PFSK-1 (cell line): ENCODE data around the gene OLFML1.

Source experiments
- FOXP2 ChIP-seq: optimal IDR thresholded peaks from 2 replicates; pipeline ENCODE3; 2011; ENCODE audit warnings: borderline replicate concordance, control low read depth, inconsistent platforms; ENCODE audit not compliant: insufficient read depth; ENCODE audit errors: extremely low read length, extremely low read depth
- POLR2AphosphoS5 ChIP-seq: IDR thresholded peaks from 2 replicates; pipeline ENCODE4 v1.6.1; 2012; ENCODE audit warnings: low read depth, mild to moderate bottlenecking, control low read depth, low read length, moderate library complexity
- REST ChIP-seq, 2 experiments: IDR thresholded peaks; 2 replicates each; pipeline versions ENCODE4 v1.6.1 to v1.8.0; 2011 to 2012; ENCODE audit warnings: low read depth in 2 of 2, low read length in 2 of 2, control low read depth in 1 of 2, inconsistent platforms in 1 of 2, mild to moderate bottlenecking in 1 of 2, moderate library complexity in 1 of 2; ENCODE audit not compliant: insufficient read depth in 1 of 2
- TAF1 ChIP-seq: IDR thresholded peaks from 2 replicates; pipeline ENCODE4 v1.6.1; 2012; ENCODE audit warnings: low read length, control low read depth, borderline replicate concordance; ENCODE audit not compliant: insufficient read depth

GRCh38 chr11:7522546-7522945 is 37.2 kb downstream of the OLFML1 start:
- TF ChIP-seq TAF1 (no peak), POLR2AphosphoS5 (no peak), REST (IDR thresholded peaks at IDR 0.05; ENCODE audit: insufficient read depth in 1 of 2, low read depth in 2 of 2, low read length in 2 of 2) (no peak), FOXP2 (no peak)
